OCI-LY3 (cell line): Measurements from ENCODE around the gene TCF25.

Experiments
- H2AFZ ChIP-seq: fragments of 200-600, 300-600 bp; shearing (Covaris generic); 2 replicates; pipeline ENCODE4 v1.6.0; 2014; ENCODE audit warnings: antibody characterized with exemption, low read depth, low read length
- H3K27ac ChIP-seq: fragments of 200-600, 300-600 bp; sonication (generic); 2 replicates; pipeline ENCODE4 v1.5.1; 2014; ENCODE audit warnings: mild to moderate bottlenecking, low read length, moderate library complexity, mixed read lengths
- H3K27me3 ChIP-seq: fragments of 200-600, 300-600 bp; sonication (generic); 2 replicates; pipeline ENCODE4 v1.6.1; 2014; ENCODE audit warnings: low read depth, low read length, mixed read lengths
- H3K36me3 ChIP-seq: fragments of 200-600, 300-600 bp; sonication (generic); replicated peaks from 2 replicates; pipeline ENCODE3; 2014; ENCODE audit warnings: low read depth, low read length, mixed read lengths
- H3K4me1 ChIP-seq: fragments of 300-600, 200-600 bp; sonication (generic); 2 replicates; pipeline ENCODE4 v1.6.1; 2014; ENCODE audit warnings: low read length, mixed read lengths
- H3K4me2 ChIP-seq: fragments of 200-600, 300-600 bp; sonication (generic); 2 replicates; pipeline ENCODE4 v1.6.1; 2014; ENCODE audit warnings: low read length, mixed read lengths
- H3K4me3 ChIP-seq: fragments of 300-600, 200-600 bp; sonication (generic); 2 replicates; pipeline ENCODE4 v1.5.1; 2014; ENCODE audit warnings: antibody characterized with exemption, mild to moderate bottlenecking, low read length, moderate library complexity
- H3K79me2 ChIP-seq: fragments of 300-600, 200-600 bp; shearing (Covaris generic); 2 replicates; pipeline ENCODE4 v1.6.1; 2014; ENCODE audit warnings: mild to moderate bottlenecking, low read length, mixed read lengths
- H3K9ac ChIP-seq: fragments of 300-600, 200-600 bp; shearing (Covaris generic); 2 replicates; pipeline ENCODE4 v1.6.0; 2014; ENCODE audit warnings: mild to moderate bottlenecking, low read length, moderate library complexity
- H3K9me3 ChIP-seq: fragments of 200-600, 300-600 bp; shearing (Covaris generic); 2 replicates; pipeline ENCODE4 v1.6.1; 2014; ENCODE audit warnings: low read length, mixed read lengths; ENCODE audit not compliant: insufficient read depth
- H4K20me1 ChIP-seq: fragments of 200-600, 300-600 bp; sonication (generic); 2 replicates; pipeline ENCODE4 v1.6.1; 2016; ENCODE audit warnings: low read length, mixed read lengths; ENCODE audit not compliant: insufficient read depth
- EZH2phosphoT487 ChIP-seq: fragments of 200-600 bp; shearing (Covaris generic); IDR thresholded peaks from 2 replicates; pipeline ENCODE4 v1.6.1; 2018; ENCODE audit warnings: antibody characterized with exemption, mixed run types, low read depth
- TF ChIP-seq, protein P1 (sequence below): fragments of 200-600, 300-600 bp; sonication (generic); IDR thresholded peaks from 2 replicates; pipeline ENCODE4 v1.5.1; 2014; ENCODE audit warnings: antibody characterized with exemption, low read length, low read depth

The TCF25 gene

DNA sequence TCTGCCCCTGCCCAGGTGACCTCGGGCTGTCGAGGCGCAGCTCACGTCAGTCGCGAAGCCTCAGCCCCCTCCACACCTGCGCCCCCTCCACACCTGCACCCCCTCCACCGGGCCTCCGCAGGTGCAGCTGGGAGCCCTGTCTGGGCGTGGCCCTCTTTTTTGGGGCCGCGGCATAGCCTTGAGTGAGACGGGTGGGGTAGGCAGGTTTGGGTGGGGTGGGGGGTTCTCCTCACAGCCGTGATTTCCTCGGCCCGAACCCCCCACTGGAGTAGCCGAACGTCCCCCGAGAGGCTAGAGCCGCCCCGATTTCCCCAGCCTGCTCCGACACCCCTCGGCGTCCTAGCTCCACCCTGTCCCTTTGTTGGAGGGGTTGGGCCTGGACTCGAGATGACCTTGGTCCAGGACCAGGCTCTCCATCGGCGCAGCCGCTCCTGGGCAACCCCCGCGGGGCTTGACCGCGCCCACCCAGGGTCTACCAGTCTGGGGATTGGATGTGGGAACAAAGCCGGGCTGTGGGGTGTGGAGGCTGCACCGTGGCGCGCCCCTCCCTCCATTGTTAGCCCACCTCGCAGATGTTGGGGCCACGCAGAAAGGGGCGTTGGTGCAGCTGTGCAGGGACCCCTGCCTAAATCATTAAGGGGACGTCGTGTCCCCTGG is 50.4 kb downstream of the TCF25 start:
- no peak for TF ChIP-seq EZH2phosphoT487
- TF ChIP-seq, protein P1, sequence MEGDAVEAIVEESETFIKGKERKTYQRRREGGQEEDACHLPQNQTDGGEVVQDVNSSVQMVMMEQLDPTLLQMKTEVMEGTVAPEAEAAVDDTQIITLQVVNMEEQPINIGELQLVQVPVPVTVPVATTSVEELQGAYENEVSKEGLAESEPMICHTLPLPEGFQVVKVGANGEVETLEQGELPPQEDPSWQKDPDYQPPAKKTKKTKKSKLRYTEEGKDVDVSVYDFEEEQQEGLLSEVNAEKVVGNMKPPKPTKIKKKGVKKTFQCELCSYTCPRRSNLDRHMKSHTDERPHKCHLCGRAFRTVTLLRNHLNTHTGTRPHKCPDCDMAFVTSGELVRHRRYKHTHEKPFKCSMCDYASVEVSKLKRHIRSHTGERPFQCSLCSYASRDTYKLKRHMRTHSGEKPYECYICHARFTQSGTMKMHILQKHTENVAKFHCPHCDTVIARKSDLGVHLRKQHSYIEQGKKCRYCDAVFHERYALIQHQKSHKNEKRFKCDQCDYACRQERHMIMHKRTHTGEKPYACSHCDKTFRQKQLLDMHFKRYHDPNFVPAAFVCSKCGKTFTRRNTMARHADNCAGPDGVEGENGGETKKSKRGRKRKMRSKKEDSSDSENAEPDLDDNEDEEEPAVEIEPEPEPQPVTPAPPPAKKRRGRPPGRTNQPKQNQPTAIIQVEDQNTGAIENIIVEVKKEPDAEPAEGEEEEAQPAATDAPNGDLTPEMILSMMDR = no peak

GRCh38 chr16:89924297-89924924 is 51.0 kb downstream of the TCF25 start:
- no peaks in the 10 kb centered on the region for H3K9me3 ChIP-seq
- peak overlapping the region; percentile 88 for H3K4me3 ChIP-seq
- peaks cover 33% of the 10 kb centered on the region for H3K4me1 ChIP-seq
- H2AFZ ChIP-seq = no peak overlapping the region
- no peak overlapping the region for H3K9ac ChIP-seq
- TF ChIP-seq, protein P1 = no peak
- H3K4me2 ChIP-seq = peak overlapping the region; percentile 92
- H3K79me2 ChIP-seq = no peaks in the 10 kb centered on the region
- no peaks in the 10 kb centered on the region for H4K20me1 ChIP-seq
- H3K36me3 ChIP-seq = no peaks in the 10 kb centered on the region
- no peak overlapping the region for H3K27ac ChIP-seq
- H3K27me3 ChIP-seq = peaks cover 13% of the 10 kb centered on the region

More for the DNA sequence above, 50.4 kb downstream of the TCF25 start:
- H3K4me1 ChIP-seq = peaks cover 33% of the 10 kb centered on the region
- no peak overlapping the region for H3K27ac ChIP-seq
- H3K9me3 ChIP-seq = no peaks in the 10 kb centered on the region
- H4K20me1 ChIP-seq = no peaks in the 10 kb centered on the region
- no peaks in the 10 kb centered on the region for H3K36me3 ChIP-seq
- H3K27me3 ChIP-seq = peaks cover 13% of the 10 kb centered on the region
- H3K9ac ChIP-seq = peak overlapping the region; percentile 39
- H3K79me2 ChIP-seq = no peaks in the 10 kb centered on the region
- no peak overlapping the region for H2AFZ ChIP-seq
- H3K4me2 ChIP-seq = peak overlapping the region; percentile 92
- peak overlapping the region; percentile 88 for H3K4me3 ChIP-seq

- Histone ChIP-seq H3K27ac (no peak overlapping the region), H3K79me2 (no peaks in the 10 kb centered on the region), H4K20me1 (no peaks in the 10 kb centered on the region), H2AFZ (no peak overlapping the region), H3K9me3 (no peaks in the 10 kb centered on the region), H3K4me3 (peak overlapping the region; percentile 88), H3K9ac (no peak overlapping the region), H3K4me1 (peaks cover 33% of the 10 kb centered on the region), H3K27me3 (peaks cover 13% of the 10 kb centered on the region), H3K36me3 (no peaks in the 10 kb centered on the region), H3K4me2 (peak overlapping the region; percentile 92)
- TF ChIP-seq EZH2phosphoT487 = no peak
- TF ChIP-seq, protein P1 = no peak
Measured at GRCh38 chr16:89924925-89925307, 51.5 kb downstream of the TCF25 start.

DNA sequence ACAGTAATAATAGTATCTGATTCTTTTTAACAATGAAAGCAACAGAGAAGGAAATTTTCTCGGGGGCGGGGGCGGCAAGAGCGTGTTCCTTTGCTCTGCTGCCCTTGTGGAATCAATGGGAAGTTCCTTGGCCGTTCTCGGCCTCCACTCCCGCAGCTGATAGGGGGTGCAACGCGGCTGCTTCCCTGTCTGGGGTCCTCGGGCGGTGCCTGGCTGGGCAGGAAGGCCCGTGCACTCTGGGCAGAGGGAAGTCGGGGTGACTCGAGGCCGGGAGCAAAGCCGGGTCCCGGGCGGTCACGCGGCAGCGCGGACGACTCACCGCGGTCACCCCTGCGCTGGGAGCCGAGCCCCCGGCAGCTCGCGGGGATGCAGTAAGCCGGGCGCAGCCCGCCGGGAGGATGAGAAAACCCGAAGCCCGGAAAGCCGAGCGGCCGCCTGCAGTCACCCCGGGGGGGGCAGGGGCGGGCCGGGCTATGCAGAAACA is 52.2 kb downstream of the TCF25 start:
- Histone ChIP-seq H3K79me2 (no peaks in the 10 kb centered on the region), H3K4me1 (peaks cover 33% of the 10 kb centered on the region), H3K4me3 (peak overlapping the region; percentile 78), H4K20me1 (no peaks in the 10 kb centered on the region), H3K9me3 (no peaks in the 10 kb centered on the region), H3K27me3 (peaks cover 13% of the 10 kb centered on the region), H3K36me3 (no peaks in the 10 kb centered on the region), H3K27ac (no peak overlapping the region), H2AFZ (no peak overlapping the region), H3K4me2 (peak overlapping the region; percentile 92), H3K9ac (peak overlapping the region; percentile 26)
- TF ChIP-seq EZH2phosphoT487 = no peak
